Measurements from ENCODE around the gene CEP78.

DNA sequence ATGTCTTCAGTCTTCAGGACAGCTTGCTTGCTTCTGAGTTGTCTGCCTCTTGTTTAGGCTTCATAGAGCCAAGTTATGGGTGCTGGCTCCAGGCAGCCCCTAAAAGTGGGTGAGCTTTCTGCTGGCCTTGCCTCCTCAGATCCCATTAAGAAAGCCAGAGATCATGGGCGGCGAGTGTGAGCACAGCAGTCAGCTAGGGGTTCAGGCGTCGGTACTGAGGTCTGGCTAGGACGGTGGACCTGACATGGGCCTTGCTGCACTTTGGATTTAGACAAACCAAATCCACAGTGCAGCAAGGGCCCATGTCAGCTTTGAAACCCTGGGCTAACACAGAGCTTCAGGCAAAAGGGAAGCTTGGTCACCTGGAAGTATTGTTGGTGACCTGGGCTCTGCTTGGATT is 78.7 kb downstream of the CEP78 start:
- TF ChIP-seq POLR2A (IDR thresholded peaks at IDR 0.05) (no peak), CTCF (IDR thresholded peaks at IDR 0.05) (no peak)

Data from body of pancreas (tissue), 4 donors.